Measurements from ENCODE around the gene SLC25A38.
A peak's percentile ranks its signal among the peaks of the same experiment; 100 is the strongest.

SLC25A38 gene

GRCh38 chr3:39409514-39410136 lies 26.5 kb downstream of the SLC25A38 start:
- Histone ChIP-seq H3K36me3 (ENCODE audit: low read depth) (peaks cover 72% of the 10 kb centered on the region), H3K4me3 (ENCODE audit: severe bottlenecking) (no peak overlapping the region), H3K27ac (ENCODE audit: poor library complexity, severe bottlenecking) (peak overlapping the region; percentile 75)

GRCh38 chr3:39410893-39411292 lies 27.7 kb downstream of the SLC25A38 start:
- Histone ChIP-seq H3K36me3 (ENCODE audit: low read depth) (peaks cover 72% of the 10 kb centered on the region), H3K27ac (ENCODE audit: poor library complexity, severe bottlenecking) (no peak overlapping the region), H3K27me3 (ENCODE audit: insufficient read depth, poor library complexity, severe bottlenecking) (no peaks in the 10 kb centered on the region), H3K4me3 (ENCODE audit: severe bottlenecking) (no peak overlapping the region), H3K4me1 (ENCODE audit: insufficient read depth, poor library complexity, severe bottlenecking) (peaks cover 14% of the 10 kb centered on the region), H3K9me3 (ENCODE audit: severe bottlenecking) (no peaks in the 10 kb centered on the region)
- no peak for TF ChIP-seq CTCF (IDR thresholded peaks at IDR 0.05; ENCODE audit: poor library complexity, severe bottlenecking)
- no peak for ATAC-seq (ENCODE audit: low read depth)
- no peak for DNase-seq (ENCODE audit: low spot score)

More at GRCh38 chr3:39409514-39410136, 26.5 kb downstream of the SLC25A38 start:
- no peaks in the 10 kb centered on the region for H3K9me3 ChIP-seq (ENCODE audit: severe bottlenecking)
- H3K4me1 ChIP-seq (ENCODE audit: insufficient read depth, poor library complexity, severe bottlenecking): peaks cover 14% of the 10 kb centered on the region
- no peak for ATAC-seq (ENCODE audit: low read depth)
- H3K27me3 ChIP-seq (ENCODE audit: insufficient read depth, poor library complexity, severe bottlenecking): no peaks in the 10 kb centered on the region
- no peak for TF ChIP-seq CTCF (IDR thresholded peaks at IDR 0.05; ENCODE audit: poor library complexity, severe bottlenecking)
- no peak for DNase-seq (ENCODE audit: low spot score)

GRCh38 chr3:39412668-39413260 lies 29.6 kb downstream of the SLC25A38 start:
- no peak for ATAC-seq (ENCODE audit: low read depth)
- Histone ChIP-seq H3K36me3 (ENCODE audit: low read depth) (peaks cover 61% of the 10 kb centered on the region), H3K4me3 (ENCODE audit: severe bottlenecking) (no peak overlapping the region), H3K4me1 (ENCODE audit: insufficient read depth, poor library complexity, severe bottlenecking) (peaks cover 13% of the 10 kb centered on the region), H3K27ac (ENCODE audit: poor library complexity, severe bottlenecking) (peak overlapping the region; percentile 31), H3K27me3 (ENCODE audit: insufficient read depth, poor library complexity, severe bottlenecking) (no peaks in the 10 kb centered on the region), H3K9me3 (ENCODE audit: severe bottlenecking) (no peaks in the 10 kb centered on the region)
- DNase-seq (ENCODE audit: low spot score): no peak
- no peak for TF ChIP-seq CTCF (IDR thresholded peaks at IDR 0.05; ENCODE audit: poor library complexity, severe bottlenecking)

GRCh38 chr3:39413691-39414420 lies 30.7 kb downstream of the SLC25A38 start:
- H3K27me3 ChIP-seq (ENCODE audit: insufficient read depth, poor library complexity, severe bottlenecking): no peaks in the 10 kb centered on the region
- H3K27ac ChIP-seq (ENCODE audit: poor library complexity, severe bottlenecking): peak overlapping the region; percentile 31

More at GRCh38 chr3:39413691-39414420, 30.7 kb downstream of the SLC25A38 start:
- no peaks in the 10 kb centered on the region for H3K9me3 ChIP-seq (ENCODE audit: severe bottlenecking)
- H3K4me3 ChIP-seq (ENCODE audit: severe bottlenecking): no peak overlapping the region
- H3K4me1 ChIP-seq (ENCODE audit: insufficient read depth, poor library complexity, severe bottlenecking): peaks cover 4% of the 10 kb centered on the region
- DNase-seq (ENCODE audit: low spot score) (no peak), ATAC-seq (ENCODE audit: low read depth) (peak; percentile 19)
- TF ChIP-seq CTCF (IDR thresholded peaks at IDR 0.05; ENCODE audit: poor library complexity, severe bottlenecking): no peak
- H3K36me3 ChIP-seq (ENCODE audit: low read depth): peaks cover 50% of the 10 kb centered on the region
